Heart left ventricle (tissue), 13 donors: Measurements from ENCODE around the gene ABCC4.

Source experiments
- CTCF ChIP-seq, 12 donors: fragments of 200-600 bp; sonication (generic) in 4 of 12; IDR thresholded peaks; one replicate each; pipeline versions ENCODE4 v1.5.0 to v1.8.0; 2018 to 2022; ENCODE audit warnings: antibody characterized with exemption in 12 of 12, mild to moderate bottlenecking in 5 of 12
- POLR2A ChIP-seq, 2 donors: fragments of 450-650 bp; IDR thresholded peaks; one replicate each; pipeline ENCODE4 v1.6.1; 2017; ENCODE audit warnings: antibody characterized with exemption in 2 of 2, mild to moderate bottlenecking in 2 of 2, moderate library complexity in 2 of 2
- donor health status: ischemic (EF 13 %, LVEDD 7.1; RV severe dilation, severe dysfunction).
- donor health status: DM: no; HTN: yes; CAD: no.
- donor health status: DM: no; HTN: no; CAD: no.
- donor health status: ischemic (EF 25% LVEDD 6.9; RV normal size, moderate dysfunction).
- donor health status: ischemic (EF 25% LVEDD 5.7; RV mildly dilated, moderate dysfunction).
- donor health status: ischemic (EF 35%, LVEDD 5.7; RV mildly dilated, moderate dysfunction).
- donor health status: nonischemic (EF 11% LVEDD 7.7; RV severe dilation, severe dysfunction).
- donor health status: DM: yes; HTN: yes; CAD: no.
- donor health status: PGD.
- donor health status: ischemic (EF 29% LVEDD 5.4; RV normal size, mild dysfunction).
- donor health status: nonischemic (EF 23%, LVEDD 6.1; RV moderate dilation, normal function).

- TF ChIP-seq CTCF (IDR thresholded peaks at IDR 0.05) (no peak), POLR2A (IDR thresholded peaks at IDR 0.05) (no peak)
These were observed 83.1 kb downstream of the ABCC4 start for GRCh38 chr13:95217920-95218830.
